HepG2 (cell line): ENCODE data around the gene SERPINA3. TPM values are rescaled to one million over a fixed set of nuclear protein-coding genes. Genes with fewer than 3 reads are reported as not detected.

Experiments
- ESRRA ChIP-seq: sonication (generic); formaldehyde crosslinking; IDR thresholded peaks from 2 replicates; pipeline ENCODE4 v1.5.1; 2020; ENCODE audit warnings: mild to moderate bottlenecking, low read depth, missing genetic modification reagents
- GABPB1 ChIP-seq: IDR thresholded peaks from 2 replicates; pipeline ENCODE4 v1.6.1; 2016; ENCODE audit warnings: mild to moderate bottlenecking, missing genetic modification reagents, moderate library complexity, missing compliant biosample characterization
- HNF4G ChIP-seq, 2 experiments: sonication (generic) in 1 of 2; formaldehyde crosslinking in 1 of 2; IDR thresholded peaks; 2 replicates each; pipeline versions ENCODE4 v1.4.0 to v1.6.1; 2011 to 2020; ENCODE audit warnings: borderline replicate concordance in 2 of 2, low read depth in 2 of 2, mild to moderate bottlenecking in 2 of 2, low read length in 1 of 2, missing genetic modification reagents in 1 of 2, moderate library complexity in 1 of 2
- MXD4 ChIP-seq: IDR thresholded peaks from 2 replicates; pipeline ENCODE4 v1.6.1; 2016; ENCODE audit warnings: mild to moderate bottlenecking, missing biosample characterization, missing genetic modification reagents
- PCBP2 ChIP-seq: fragments of 200-400 bp; formaldehyde crosslinking; optimal IDR thresholded peaks from 2 replicates; pipeline ENCODE3; 2018; ENCODE audit warnings: low read length, low read depth; ENCODE audit not compliant: poor library complexity, severe bottlenecking
- RBM39 ChIP-seq: fragments of 200-400 bp; formaldehyde crosslinking; IDR thresholded peaks from one replicate; pipeline ENCODE4 v1.6.1; 2018; ENCODE audit warnings: antibody characterized with exemption, mild to moderate bottlenecking, low read depth, low read length; ENCODE audit not compliant: poor library complexity, severe bottlenecking
- SETDB1 ChIP-seq: sonication (generic); formaldehyde crosslinking; IDR thresholded peaks from 2 replicates; pipeline ENCODE4 v1.5.1; 2020; ENCODE audit warnings: missing genetic modification reagents, mild to moderate bottlenecking, borderline replicate concordance
- SMAD3 ChIP-seq: sonication (generic); formaldehyde crosslinking; IDR thresholded peaks from 2 replicates; pipeline ENCODE4 v1.4.0; 2020; ENCODE audit warnings: missing genetic modification reagents
- SOX13 ChIP-seq, 3 experiments: fragments of 450-650 bp in 1 of 3; sonication (generic) in 1 of 3; formaldehyde crosslinking in 1 of 3; IDR thresholded peaks in 2 of 3; conservative IDR thresholded peaks in 1 of 3; 2 replicates each; pipeline versions ENCODE4 v1.5.0 to v1.6.1; 2016 to 2020; ENCODE audit warnings: antibody characterized with exemption in 1 of 3, mild to moderate bottlenecking in 1 of 3, missing compliant biosample characterization in 1 of 3, missing genetic modification reagents in 1 of 3, moderate library complexity in 1 of 3
- SP5 ChIP-seq: IDR thresholded peaks from 2 replicates; pipeline ENCODE4 v1.6.1; 2016; ENCODE audit warnings: low read depth, borderline replicate concordance
- TGIF2 ChIP-seq: IDR thresholded peaks from 2 replicates; pipeline ENCODE4 v1.6.1; 2016; ENCODE audit warnings: control low read depth, missing compliant biosample characterization
- TRAFD1 ChIP-seq: sonication (generic); formaldehyde crosslinking; IDR thresholded peaks from 2 replicates; pipeline ENCODE4 v1.5.1; 2020; ENCODE audit warnings: missing genetic modification reagents, mild to moderate bottlenecking, borderline replicate concordance
- ZNF225 ChIP-seq: sonication (generic); formaldehyde crosslinking; IDR thresholded peaks from 2 replicates; pipeline ENCODE4 v1.4.0; 2020; ENCODE audit warnings: mild to moderate bottlenecking, missing genetic modification reagents
- ZNF234 ChIP-seq: sonication (generic); formaldehyde crosslinking; conservative IDR thresholded peaks from 2 replicates; pipeline ENCODE4 v1.5.1; 2020; ENCODE audit warnings: mild to moderate bottlenecking, missing genetic modification reagents
- ZNF431 ChIP-seq: sonication (generic); formaldehyde crosslinking; IDR thresholded peaks from 2 replicates; pipeline ENCODE4 v1.9.0; 2022; ENCODE audit warnings: missing genetic modification reagents, low read depth, mild to moderate bottlenecking, borderline replicate concordance
- ZNF550 ChIP-seq: sonication (generic); formaldehyde crosslinking; IDR thresholded peaks from 2 replicates; pipeline ENCODE4 v1.4.0; 2020; ENCODE audit warnings: mild to moderate bottlenecking, missing genetic modification reagents, borderline replicate concordance
- ZNF710 ChIP-seq: sonication (generic); formaldehyde crosslinking; IDR thresholded peaks from 2 replicates; pipeline ENCODE4 v1.5.0; 2020; ENCODE audit warnings: mild to moderate bottlenecking, missing genetic modification reagents, borderline replicate concordance
- ZNF781 ChIP-seq: sonication (generic); formaldehyde crosslinking; IDR thresholded peaks from 2 replicates; pipeline ENCODE4 v1.5.1; 2020; ENCODE audit warnings: borderline replicate concordance, mild to moderate bottlenecking, missing genetic modification reagents; ENCODE audit errors: not compliant biosample characterization
- ZNF878 ChIP-seq: sonication (generic); formaldehyde crosslinking; IDR thresholded peaks from 2 replicates; pipeline ENCODE4 v1.8.1; 2023; ENCODE audit warnings: mild to moderate bottlenecking, missing genetic modification reagents, moderate library complexity
- ZSCAN30 ChIP-seq: sonication (generic); formaldehyde crosslinking; IDR thresholded peaks from 2 replicates; pipeline ENCODE4 v1.5.0; 2020; ENCODE audit warnings: mild to moderate bottlenecking, missing genetic modification reagents
- polyA plus RNA-seq, 8 experiments: library from polyadenylated mRNA; depleted of rRNA in 3 of 8; stranded (reverse) in 7 of 8; unstranded in 1 of 8; fragments of >200 nt; fragmentation: Illumina TruSeq in 4 of 8; extraction: Trizol in 4 of 8; gene quantifications; 2 replicates each; pipeline versions ENCODE4 v1.2.1 to v1.2.3, GENCODE V29; 2011 to 2016; ENCODE audit warnings: low read depth in 4 of 8, missing spikeins in 1 of 8, mixed read lengths in 1 of 8; ENCODE audit not compliant: insufficient read depth in 1 of 8
- total RNA-seq, 5 experiments: library from RNA; depleted of rRNA; stranded (reverse); fragments of >200 nt; fragmentation: Illumina TruSeq; extraction: Trizol; gene quantifications; 2 replicates each; pipeline ENCODE4 v1.2.3, GENCODE V29; 2016; ENCODE audit warnings: low read depth in 1 of 5
- TF ChIP-seq, protein P1 (sequence below): sonication (generic); formaldehyde crosslinking; IDR thresholded peaks from 2 replicates; pipeline ENCODE4 v1.4.0; 2020; ENCODE audit warnings: missing genetic modification reagents, low read depth, mild to moderate bottlenecking, borderline replicate concordance

Gene SERPINA3
- total and polyA plus RNA-seq, 2 of the 13 experiments (the other 11 are each of a cell fraction or from before 2014, with no cell fraction given) = 825 to 2,200 TPM

DNA sequence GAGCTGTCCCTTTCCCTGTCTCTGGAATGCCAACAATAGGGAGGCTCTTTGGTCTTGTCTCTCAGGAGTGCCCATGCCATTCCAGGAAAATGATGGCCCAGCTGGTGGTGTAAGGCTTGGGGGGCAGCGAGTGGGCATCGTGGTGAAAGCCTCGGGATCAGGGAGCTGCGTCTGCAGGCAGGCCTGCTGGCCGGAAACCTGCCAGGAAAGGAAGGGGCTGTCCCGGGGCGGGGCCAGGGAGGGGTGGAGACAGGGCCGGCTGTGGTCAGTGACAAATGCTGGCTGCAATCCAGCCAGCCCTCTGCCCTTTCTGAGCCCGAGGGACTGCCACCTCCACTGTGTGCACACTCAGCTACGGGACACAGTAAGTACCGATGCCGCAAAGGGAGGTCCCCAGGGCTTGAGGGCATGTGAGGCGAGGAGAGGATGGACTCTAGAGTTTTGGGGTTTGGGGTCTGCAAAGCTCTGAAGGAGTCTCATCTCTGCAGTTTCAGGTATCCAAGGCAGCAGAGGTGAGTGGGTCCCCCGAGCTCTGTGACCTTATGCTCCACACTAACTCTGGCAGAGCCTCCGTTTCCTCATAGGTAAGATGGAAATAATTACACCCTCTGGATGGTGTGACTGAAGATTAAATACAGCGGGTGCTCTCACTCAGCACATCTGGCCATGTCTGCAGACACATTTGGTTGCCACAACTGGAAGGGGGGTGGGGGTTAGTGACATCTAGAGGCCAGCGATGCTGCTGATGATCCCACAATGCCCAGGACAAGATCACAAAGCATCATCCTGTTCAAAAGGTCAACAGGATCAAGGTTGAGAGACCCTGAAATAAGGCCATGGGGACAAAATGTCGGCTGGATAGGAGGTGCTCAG, 30.8 kb upstream of the SERPINA3 start, which contains the start of gene SERPINA5 (continued):
- no peak for TF ChIP-seq SETDB1
- no peak for TF ChIP-seq ZNF781 (CRISPR knock-in tag)
- TF ChIP-seq PCBP2 = no peak
- TF ChIP-seq HNF4G (IDR thresholded peaks at IDR 0.05; ENCODE audit: borderline replicate concordance, low read depth, low read length) = peak; percentile 33; the same call in 1 of the 2 replicates
- no peak for TF ChIP-seq HNF4G (CRISPR knock-in tag; IDR thresholded peaks at IDR 0.05; ENCODE audit: borderline replicate concordance, low read depth)
- TF ChIP-seq GABPB1 (CRISPR knock-in tag) = peak; percentile 78
- TF ChIP-seq ZNF550 = no peak
- TF ChIP-seq RBM39 = no peak
- no peak for TF ChIP-seq TRAFD1 (CRISPR knock-in tag)
- TF ChIP-seq ZNF431 (CRISPR knock-in tag) = no peak
- TF ChIP-seq ZSCAN30 (CRISPR knock-in tag) = no peak
- peak; percentile 17 for TF ChIP-seq ESRRA (CRISPR knock-in tag)
- TF ChIP-seq SOX13 (IDR thresholded peaks at IDR 0.05) = peak; percentile 29; the same call in 1 of the 2 replicates
- peak in 1 of 2 experiments; percentile 39; a peak in 1 of 4 replicates for TF ChIP-seq SOX13 (CRISPR knock-in tag; conservative IDR thresholded peaks at IDR 0.05 in 1 of 2, IDR thresholded peaks at IDR 0.05 in 1 of 2)
- no peak; the same call in 1 of the 2 replicates for TF ChIP-seq TGIF2 (CRISPR knock-in tag)
- TF ChIP-seq ZNF234 (CRISPR knock-in tag) = no peak
- no peak for TF ChIP-seq SMAD3 (CRISPR knock-in tag)
- no peak; the same call in 1 of the 2 replicates for TF ChIP-seq MXD4 (CRISPR knock-in tag)
- TF ChIP-seq ZNF225 (CRISPR knock-in tag) = no peak
- TF ChIP-seq ZNF878 = no peak
- TF ChIP-seq, protein P1, sequence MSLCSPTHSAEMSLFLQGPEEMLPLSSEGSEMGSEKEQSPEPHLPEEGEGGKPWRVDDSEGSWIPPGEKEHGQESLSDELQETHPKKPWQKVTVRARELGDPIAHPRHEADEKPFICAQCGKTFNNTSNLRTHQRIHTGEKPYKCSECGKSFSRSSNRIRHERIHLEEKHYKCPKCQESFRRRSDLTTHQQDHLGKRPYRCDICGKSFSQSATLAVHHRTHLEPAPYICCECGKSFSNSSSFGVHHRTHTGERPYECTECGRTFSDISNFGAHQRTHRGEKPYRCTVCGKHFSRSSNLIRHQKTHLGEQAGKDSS (CRISPR knock-in tag) = no peak
- TF ChIP-seq ZNF710 (CRISPR knock-in tag) = peak; percentile 44
- peak; percentile 67; the same call in 1 of the 2 replicates for TF ChIP-seq SP5 (CRISPR knock-in tag)
